COLO668 (cell line): Measurements from ENCODE around the gene RPH3AL.

Source experiments
- DNase-seq: peaks from one replicate; lab custom pipeline; 2025; ENCODE audit not compliant: unreplicated experiment; lab: John Stamatoyannopoulos, UW

Gene RPH3AL

GRCh38 chr17:303168-303567 is 49.4 kb downstream of the RPH3AL start:
- DNase-seq = no peak

- DNase-seq = no peak
These were observed 50.3 kb downstream of the RPH3AL start for GRCh38 chr17:302300-302698.

- no peak for DNase-seq
These were observed 50.8 kb downstream of the RPH3AL start for GRCh38 chr17:301681-302299.

- DNase-seq = no peak
These were observed 51.7 kb downstream of the RPH3AL start for GRCh38 chr17:300881-301280.

- no peak for DNase-seq
These were observed 53.1 kb downstream of the RPH3AL start for GRCh38 chr17:299546-299945.

- DNase-seq = no peak
These were observed 53.7 kb downstream of the RPH3AL start for GRCh38 chr17:298791-299450.

GRCh38 chr17:297758-298157 is 54.8 kb downstream of the RPH3AL start:
- DNase-seq = no peak

GRCh38 chr17:296906-297690 is 55.5 kb downstream of the RPH3AL start:
- no peak for DNase-seq

- no peak for DNase-seq
These were observed 56.2 kb downstream of the RPH3AL start for GRCh38 chr17:296379-296778.

- no peak for DNase-seq
These were observed 59.9 kb downstream of the RPH3AL start for GRCh38 chr17:292531-293382.

- DNase-seq = no peak
These were observed 60.6 kb downstream of the RPH3AL start for GRCh38 chr17:292016-292415.

- DNase-seq = no peak
These were observed 61.0 kb downstream of the RPH3AL start for GRCh38 chr17:291587-291986.

- DNase-seq = no peak
These were observed 62.0 kb downstream of the RPH3AL start for GRCh38 chr17:290626-291025.

GRCh38 chr17:290121-290521 is 62.5 kb downstream of the RPH3AL start:
- no peak for DNase-seq

- DNase-seq = no peak
These were observed 63.2 kb downstream of the RPH3AL start for GRCh38 chr17:289409-289808.

- DNase-seq = no peak
These were observed 63.7 kb downstream of the RPH3AL start for GRCh38 chr17:288802-289356.

- DNase-seq = no peak
These were observed 66.0 kb downstream of the RPH3AL start for GRCh38 chr17:286571-286970.

GRCh38 chr17:285751-286422 is 66.7 kb downstream of the RPH3AL start:
- no peak for DNase-seq

GRCh38 chr17:284676-285355 is 67.8 kb downstream of the RPH3AL start:
- DNase-seq = no peak
